HG03342 (cell line): ENCODE results near the gene DEPP1.

Source experiments
- ATAC-seq: cut with Tn5 transposase; IDR thresholded peaks from one replicate; pipeline ENCODE4 v1.9.1; 2021; ENCODE audit warnings: mild to moderate bottlenecking, moderate library complexity; ENCODE audit not compliant: unreplicated experiment

DEPP1 gene

DNA sequence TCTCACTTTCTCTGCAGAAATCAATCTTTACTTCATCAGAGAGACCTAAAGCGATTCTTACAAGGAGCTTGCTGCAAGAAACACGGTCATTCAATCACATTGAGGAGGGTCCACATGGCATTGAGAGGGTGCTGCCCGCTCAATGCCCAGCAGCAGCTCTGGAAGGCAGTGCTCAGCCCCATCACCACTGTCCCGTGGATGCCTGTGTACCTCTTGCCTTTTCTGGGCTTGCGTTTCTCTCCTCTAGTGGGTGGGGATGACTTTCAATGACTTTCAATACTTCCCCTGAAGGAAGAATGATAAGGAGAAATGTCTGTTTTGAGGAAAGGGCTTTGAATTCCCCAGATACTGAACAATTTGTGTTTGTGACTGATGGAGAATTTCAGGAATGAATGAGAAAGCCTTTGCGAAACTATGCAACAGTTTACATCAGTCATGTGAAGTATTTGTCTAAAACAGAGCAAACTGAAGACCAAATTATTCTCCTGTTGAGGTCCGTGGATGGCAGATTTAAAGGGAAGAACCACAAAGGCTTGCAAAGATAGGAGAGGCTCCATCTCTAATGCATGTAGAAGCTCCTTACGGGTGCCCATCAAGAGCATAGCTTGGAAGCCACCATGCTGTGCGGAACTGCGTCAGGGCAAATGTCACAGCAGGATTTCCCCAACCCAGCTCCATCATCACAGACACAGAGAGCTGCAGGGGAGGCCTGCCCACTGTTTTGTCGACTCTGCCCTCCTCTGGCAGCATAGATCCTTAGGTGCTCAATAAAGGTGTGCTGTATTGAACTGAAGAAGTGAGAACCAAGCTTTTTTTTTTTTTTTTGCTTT is 15.5 kb upstream of the DEPP1 start:
- ATAC-seq: no peak

DNA sequence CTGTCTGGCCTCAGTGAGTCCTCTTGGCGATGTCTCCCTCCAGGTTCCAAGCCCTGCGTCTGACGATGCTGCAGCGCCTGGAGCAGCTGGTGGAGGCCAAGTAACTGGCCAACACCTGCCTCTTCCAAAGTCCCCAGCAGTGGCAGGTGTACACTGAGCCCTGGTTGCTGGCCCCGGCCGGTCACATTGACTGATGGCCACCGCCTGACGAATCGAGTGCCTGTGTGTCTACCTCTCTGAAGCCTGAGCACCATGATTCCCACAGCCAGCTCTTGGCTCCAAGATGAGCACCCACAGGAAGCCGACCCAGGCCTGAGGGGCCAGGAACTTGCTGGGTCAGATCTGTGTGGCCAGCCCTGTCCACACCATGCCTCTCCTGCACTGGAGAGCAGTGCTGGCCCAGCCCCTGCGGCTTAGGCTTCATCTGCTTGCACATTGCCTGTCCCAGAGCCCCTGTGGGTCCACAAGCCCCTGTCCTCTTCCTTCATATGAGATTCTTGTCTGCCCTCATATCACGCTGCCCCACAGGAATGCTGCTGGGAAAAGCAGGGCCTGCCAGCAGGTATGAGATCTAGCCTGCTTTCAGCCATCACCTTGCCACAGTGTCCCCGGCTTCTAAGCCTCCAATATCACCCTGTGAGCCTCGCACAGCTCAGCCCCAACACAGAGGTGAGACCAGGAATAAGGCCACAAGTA is 14.8 kb upstream of the DEPP1 start:
- ATAC-seq: no peak

DNA sequence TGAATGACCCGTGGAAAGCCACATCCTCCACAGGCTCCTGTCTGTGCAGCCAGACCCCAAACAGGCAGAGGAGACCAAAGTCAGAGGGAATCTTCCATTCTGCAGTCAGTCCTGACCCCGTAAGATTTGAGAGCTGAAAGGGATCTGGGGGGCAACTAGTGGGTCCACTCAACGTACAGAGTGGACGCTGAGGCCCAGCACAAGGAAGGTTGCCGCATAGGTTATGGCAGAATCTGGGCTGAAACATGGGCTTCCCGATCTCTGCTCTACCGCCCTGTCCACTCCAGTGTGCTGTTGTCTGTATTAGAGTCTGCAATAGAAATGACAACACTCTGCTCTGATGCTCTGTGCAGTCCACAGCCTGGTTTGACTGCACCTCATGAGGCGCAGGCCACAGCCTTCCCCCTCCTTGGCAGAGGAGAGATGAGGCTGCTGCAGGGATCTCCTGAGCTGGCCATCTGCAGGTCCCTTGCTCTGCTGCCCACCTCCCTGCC is 14.2 kb upstream of the DEPP1 start:
- no peak for ATAC-seq

DNA sequence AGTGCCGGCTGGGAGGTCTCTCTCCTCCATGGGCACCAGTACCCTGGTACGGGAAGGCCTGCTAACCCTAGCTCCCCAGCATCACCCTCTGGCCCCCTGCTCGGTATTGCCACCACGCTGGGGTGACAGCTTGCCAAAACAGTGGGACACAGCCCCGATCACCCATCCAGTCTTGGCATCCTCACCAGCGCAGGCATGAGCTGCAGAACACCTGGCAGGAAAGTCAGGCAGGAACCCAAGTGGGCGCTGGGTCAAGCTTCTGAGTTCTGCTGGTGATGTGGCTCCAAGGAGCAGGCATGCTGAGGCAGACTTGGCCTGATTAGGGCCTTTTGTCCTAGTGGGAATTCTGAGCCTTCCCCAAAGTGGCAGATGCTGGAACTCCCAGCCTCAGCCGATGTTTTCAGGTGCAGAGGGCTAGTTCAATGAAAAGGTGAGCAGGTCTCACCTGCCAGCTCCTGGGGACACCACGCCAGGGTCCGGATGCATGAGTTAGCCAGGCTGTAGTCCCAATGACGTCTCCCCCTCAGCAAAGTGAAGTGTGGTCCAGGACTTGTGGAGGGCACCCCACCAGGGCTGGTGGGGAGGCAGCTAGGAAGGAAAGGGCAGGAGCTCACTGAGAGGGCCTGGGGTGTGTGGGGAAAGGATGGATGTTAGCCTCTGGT is 13.6 kb upstream of the DEPP1 start:
- no peak for ATAC-seq

DNA sequence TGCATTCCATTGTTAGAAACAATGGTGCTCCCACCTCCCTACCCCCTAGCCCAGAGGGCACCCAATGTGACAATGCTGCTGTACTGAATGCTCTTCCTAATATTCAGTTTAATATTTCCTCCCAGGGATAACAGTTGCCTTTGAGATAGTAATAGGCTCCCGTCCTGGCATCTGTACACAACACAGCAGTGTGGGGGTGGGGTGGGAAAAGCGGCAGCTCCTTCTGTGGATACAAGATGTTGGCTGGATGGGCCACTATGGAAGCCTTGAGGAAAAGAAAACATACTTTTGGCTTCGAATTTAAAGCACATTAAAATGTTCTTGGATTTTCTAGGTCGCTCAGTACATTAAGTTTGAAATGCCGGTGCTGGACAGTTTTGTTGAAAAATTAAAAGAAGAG is 13.0 kb upstream of the DEPP1 start:
- no peak for ATAC-seq

DNA sequence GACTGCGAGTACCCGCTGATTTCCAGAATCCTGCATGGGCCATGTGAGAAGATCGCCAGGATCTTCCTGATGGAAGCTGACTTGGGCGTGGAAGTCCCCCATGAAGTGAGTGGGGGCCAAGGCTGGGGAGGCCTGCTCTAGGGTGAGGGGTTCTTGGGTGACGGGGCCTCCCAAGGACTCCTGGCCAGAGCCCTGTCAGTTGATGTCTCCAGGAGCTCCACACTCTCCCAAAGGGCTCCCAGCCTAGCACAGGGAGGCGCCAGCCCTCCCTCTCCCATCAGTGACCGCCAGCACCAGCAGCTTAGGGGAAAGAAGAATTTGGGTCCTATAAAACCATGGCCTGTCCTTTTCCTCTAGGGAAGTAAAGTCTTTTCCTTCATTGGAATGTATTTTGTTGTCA is 12.4 kb upstream of the DEPP1 start:
- ATAC-seq: no peak

DNA sequence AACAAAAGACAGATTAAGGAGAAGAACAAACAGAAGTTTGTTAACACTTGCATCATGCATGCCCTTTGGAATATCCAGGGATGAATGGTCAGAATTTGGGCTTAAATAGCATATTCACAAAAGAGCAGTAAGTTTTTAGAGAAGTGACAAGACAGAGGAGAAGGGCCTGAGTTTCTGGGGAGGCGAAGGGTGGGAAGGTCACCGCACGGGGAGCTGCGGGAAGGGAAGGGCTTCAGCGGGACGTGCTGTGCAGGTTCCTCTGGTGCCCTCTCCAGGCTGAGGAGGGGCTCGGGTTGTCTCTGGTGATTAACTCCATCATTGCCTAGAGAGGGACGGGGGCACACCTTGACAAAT is 11.7 kb upstream of the DEPP1 start:
- ATAC-seq: no peak

DNA sequence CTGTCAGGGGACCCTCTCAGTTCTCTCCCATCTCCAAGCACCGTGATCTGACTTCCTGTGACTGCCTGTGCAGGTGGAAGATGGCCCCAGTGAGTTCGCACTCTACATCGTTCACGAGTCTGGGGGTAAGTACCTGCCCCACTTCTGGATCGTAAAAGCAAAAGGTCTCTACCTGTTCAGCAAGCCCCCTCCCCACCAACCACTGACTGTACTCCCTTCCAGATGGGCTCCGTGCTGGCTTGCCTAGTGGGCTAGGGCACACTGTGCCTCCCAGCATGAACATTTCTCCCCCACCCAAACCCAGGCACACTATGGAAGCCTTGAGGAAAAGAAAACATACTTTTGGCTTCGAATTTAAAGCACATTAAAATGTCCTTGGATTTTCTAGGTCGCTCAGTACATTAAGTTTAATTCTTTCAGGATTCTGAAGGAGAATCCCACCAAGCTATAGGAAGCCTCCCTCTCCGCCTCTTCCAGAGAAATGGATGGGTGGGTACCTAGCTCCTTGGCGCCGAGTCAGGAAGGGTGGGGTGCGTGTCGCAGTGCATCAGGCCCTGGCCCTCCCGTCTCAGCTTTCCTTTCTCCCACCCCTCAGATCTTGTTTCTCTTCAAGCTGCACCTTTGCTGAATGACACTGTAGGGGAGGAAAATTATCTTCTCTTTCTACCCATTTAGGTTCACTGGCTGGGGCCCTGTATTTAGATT is 11.1 kb upstream of the DEPP1 start:
- no peak for ATAC-seq

DNA sequence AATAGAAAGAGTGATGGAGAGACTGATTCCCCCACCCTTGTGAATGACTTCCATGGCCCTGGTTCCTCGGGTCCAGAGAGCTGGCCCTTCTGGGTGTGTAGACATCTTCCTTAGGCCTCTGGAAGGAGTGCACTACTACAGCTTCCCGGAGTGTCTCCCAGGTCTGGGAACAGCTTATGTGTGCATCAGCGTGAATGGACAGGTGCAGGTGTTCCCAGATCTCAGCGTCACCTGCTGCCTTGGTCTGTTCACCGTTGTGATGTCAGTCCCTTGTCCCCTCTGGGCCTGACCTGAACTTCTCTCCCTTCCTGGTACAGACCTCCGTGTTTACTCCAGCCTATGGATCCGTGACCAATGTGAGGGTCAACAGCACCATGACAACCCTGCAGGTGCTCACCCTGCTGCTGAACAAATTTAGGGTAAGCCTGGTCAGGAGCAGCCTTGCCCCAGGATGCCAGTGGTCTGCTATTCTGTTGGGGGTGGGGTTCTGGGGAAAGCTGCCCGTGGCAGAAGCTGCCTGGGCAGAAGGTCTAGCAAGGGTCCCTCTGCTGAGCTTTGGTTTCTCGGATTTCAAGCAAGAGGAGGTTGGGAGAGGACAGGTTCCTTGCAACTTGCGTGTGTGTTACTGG is 10.5 kb upstream of the DEPP1 start:
- ATAC-seq: no peak

DNA sequence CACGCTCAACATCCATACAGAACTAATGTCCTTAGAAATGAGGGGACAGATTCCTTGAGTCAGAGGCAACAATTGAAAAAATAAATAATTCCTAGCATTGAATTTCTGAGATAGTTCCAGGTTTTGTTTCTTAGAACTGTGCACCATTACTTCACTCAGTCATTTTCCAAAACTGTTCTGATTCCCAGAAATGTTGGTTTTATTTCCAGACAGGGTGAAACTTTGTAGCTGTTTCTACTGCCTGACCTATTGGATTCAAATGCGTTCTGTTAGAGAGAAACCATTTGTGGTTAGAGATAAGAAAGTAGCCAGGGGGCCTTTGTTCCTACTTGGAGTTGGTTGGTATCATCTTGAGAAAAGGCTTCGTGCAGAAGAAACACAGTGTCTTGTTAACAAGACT is 8.1 kb upstream of the DEPP1 start:
- ATAC-seq: no peak

DNA sequence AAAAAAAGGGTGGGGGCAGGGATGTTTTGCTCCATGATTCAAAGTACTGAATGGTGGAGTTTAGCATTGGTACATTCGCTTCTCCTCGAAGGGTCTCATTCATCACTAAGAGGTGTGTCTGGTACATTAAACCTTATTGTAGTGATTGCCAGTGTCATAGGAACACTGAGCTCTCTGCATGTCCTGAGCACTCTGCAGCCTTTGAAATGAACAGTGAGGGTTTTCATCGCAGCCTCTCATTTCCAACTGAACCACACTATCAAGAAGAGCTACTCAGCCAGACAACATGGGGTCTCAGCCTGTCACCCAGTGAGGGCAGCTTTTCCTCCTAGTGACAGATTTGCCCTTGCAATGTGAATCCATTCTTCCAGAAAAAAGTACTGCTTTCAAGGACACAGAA is 7.6 kb upstream of the DEPP1 start:
- ATAC-seq: no peak

DNA sequence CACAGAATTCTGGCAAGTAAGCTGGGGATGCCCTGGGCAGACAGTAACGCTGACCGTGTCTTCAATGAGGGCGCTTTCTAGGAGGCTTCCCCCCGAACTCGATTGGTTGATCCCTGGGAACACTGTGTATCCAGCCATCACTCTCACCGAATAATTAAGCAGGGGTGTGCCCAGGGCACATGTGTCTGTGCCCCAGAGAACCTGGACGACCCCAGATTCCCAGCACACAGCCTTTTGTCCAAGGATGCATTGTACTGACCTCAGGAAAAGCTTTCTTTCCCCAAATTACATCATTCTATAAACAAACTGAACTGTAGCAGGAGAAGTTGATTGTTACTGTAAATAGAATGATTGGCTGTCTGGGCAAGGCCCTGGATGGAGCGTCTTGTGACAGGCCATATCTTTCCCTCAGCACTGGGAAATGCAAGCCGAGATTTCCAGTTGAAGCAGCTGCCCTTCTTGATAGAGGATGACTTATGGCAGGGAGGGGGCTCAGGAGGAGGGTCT is 6.6 kb upstream of the DEPP1 start:
- no peak for ATAC-seq

DNA sequence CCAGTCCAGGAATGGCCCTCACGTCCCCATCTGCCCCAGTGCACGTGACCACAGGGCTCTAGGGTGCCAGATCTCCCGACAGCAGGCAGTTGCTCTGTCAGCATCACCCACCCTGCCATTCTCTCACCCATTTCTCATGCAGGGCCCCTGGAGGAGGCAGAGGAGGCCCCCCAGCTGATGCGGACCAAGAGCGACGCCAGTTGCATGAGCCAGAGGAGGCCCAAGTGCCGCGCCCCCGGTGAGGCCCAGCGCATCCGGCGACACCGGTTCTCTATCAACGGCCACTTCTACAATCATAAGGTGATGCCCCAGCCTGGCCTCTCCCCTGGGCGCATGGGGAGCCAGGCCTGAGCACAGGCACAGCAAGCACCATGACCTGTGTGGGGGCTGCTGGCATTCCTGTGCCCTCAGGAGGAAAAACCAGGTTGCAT is 6.1 kb upstream of the DEPP1 start:
- ATAC-seq: no peak

DNA sequence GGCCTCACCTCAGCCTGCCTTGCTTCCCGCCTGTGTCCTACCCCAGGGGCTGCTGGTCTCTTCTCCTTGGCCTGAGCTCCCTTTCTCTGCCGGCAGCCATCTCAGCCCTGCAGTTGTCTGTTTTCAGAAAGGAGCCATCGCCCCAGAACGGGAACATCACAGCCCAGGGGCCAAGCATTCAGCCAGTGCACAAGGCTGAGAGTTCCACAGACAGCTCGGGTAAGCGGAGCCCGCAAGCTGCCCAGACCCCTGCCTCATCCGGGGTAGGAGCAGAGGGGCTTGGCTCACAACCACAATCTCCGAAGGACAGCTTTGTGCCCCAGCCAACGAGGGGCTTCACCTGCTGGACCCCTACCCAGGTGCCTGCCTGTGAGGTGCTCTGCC is 5.3 kb upstream of the DEPP1 start:
- ATAC-seq: no peak

DNA sequence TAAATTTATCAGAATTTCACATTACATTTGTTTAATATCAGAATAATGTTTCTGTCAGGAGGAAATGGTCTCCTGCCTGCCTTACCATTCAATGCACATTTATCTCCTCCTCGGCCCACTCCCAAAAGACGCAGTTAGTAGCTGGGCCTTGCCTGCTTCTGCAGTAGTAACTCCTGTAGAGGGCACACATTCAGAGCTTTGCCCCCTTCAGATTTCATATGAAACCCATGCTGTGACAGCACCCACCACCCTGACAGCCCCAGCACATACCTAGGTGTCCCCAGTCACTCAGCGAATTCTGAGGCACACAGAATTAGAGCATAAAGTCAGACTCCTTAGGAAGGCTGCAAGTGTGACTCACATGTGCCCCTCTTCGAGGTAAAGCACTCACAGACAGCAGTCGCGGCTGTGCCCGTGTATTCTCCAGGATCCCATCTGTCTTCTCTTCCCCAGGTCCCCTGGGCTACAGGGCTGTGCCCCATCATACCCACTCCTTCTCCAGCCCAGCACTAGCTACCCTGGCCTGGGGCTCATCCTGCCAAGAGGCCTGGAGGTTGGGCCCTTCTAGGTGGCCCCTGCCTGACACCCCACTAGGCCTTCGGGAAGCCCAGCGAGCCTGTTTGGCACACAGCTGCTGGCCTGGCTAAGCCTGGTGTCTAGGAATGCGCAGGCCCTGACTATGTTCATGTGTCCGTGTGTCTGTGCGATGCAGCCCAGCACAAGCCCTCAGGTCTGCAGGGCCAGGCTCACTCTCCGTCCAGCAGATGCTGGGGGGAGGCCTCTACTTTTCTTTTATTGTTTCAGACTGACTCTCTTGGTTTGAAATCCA is 4.7 kb upstream of the DEPP1 start:
- no peak for ATAC-seq

DNA sequence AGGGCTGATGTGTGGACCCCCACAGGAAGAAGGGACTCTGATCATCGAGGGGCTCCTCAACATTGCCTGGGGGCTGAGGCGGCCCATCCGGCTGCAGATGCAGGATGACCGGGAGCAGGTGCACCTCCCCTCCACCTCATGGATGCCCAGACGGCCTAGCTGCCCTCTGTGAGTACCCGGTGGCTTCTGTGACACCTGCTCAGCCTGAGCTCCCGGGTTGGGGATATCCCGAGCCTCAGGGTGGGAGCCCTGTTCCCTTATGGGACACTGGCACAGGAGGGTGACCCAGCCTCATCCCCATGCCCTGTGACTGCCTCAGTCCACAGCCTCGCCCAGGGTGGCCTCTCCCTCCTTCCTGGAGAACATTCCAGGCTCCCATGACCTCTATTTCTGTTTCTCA is 3.9 kb upstream of the DEPP1 start:
- ATAC-seq: no peak

DNA sequence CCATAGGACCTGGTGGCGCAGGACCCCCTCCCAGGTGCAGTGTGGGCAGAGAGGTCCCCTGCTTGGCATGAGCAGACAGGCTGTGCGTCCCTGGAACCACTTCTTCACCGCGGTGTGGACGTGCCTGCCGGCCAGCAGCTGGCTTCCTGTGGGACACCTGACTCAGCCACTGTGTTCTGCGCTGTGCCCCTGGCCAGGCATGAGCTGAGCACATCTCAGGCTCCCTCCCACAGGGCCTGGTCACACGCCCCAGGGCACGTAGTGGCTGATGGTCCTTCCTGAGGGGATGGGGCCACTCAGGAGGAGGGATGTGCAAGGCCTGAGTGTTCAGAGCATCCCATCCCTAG is 3.5 kb upstream of the DEPP1 start:
- ATAC-seq: no peak

DNA sequence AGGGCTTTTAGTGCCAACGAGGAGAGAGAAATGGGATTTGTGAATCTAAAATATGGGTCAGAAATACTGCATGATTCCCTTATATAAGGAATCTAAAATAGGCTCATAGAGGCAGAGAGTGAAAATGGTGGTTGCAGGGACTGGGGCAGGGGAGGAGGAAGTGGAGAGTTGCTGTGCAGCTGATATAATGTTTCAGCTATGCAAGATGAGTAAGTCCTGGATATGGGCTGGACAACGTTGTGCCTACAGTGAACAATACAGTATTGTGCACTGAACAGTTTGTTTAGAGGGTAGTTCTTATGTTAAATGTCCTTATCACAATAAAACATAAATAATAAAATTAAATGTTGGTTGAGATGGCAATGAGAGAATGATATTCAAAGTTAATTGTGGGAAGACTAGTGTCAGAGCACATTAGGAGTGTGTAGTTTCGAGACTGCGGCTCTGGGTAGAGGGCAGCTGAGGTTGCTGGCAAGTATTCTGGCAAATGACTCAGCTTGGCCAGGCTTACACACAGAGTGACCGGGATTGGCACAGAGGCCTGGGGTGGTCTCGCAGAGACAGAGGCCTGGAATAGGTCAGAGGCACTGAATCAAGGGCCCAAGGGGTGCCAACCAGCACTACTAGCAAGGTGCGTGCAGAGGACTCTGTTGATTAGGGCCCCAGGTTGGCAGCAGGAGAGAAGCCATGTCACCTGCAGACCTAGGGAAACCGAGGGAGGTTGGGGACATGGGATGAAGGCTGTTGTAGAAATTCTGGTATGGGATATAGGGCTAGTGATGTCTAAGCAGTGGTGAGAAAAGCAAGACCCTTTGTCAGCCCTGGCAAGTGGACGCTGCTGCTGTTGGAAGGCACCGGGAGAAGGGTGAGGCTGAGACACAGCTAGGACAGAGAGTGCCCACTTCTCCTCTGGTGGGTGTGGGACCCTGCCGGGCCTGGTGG is 2.8 kb upstream of the DEPP1 start:
- peak; percentile 52 for ATAC-seq
